GM18858 (cell line): Measurements from ENCODE around the gene MVP.

ENCODE experiments used
- ATAC-seq: cut with Tn5 transposase; IDR thresholded peaks from one replicate; pipeline ENCODE4 v1.9.1; 2021; ENCODE audit not compliant: unreplicated experiment

MVP gene

GRCh38 chr16:29841631-29842030 is 21.4 kb downstream of the MVP start:
- ATAC-seq: no peak

- no peak for ATAC-seq
These were observed 22.6 kb downstream of the MVP start for GRCh38 chr16:29842732-29843346.

- no peak for ATAC-seq
These were observed 23.7 kb downstream of the MVP start for GRCh38 chr16:29843931-29844330.

DNA sequence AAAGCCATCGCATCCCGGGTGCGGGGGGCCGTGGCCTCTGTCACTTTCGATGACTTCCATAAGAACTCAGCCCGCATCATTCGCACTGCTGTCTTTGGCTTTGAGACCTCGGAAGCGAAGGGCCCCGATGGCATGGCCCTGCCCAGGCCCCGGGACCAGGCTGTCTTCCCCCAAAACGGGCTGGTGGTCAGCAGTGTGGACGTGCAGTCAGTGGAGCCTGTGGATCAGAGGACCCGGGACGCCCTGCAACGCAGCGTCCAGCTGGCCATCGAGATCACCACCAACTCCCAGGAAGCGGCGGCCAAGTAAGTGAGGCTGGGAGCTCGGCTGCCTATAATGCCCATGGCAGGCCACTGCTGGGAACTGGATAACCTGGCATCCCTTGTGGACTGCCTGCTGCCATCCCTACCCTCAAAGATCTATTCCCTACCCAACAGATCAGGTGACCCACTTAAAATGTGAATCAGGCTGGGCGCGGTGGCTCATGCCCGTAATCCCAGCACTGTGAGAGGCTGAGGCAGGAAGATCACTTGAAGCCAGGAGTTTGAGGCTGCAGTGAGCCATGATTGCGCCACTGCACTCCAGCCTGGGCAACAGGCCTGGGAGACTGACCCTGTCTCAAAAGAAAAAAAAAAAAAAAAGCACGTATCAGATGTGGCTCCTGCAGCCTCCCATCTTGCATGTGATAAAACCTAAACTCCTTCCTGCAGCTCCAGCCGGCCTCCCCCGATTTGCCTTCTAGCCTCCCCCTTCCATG is 24.5 kb downstream of the MVP start:
- no peak for ATAC-seq

- ATAC-seq: no peak
These were observed 25.4 kb downstream of the MVP start for GRCh38 chr16:29845656-29846055.

GRCh38 chr16:29848420-29849297 is 28.4 kb downstream of the MVP start:
- ATAC-seq: no peak

DNA sequence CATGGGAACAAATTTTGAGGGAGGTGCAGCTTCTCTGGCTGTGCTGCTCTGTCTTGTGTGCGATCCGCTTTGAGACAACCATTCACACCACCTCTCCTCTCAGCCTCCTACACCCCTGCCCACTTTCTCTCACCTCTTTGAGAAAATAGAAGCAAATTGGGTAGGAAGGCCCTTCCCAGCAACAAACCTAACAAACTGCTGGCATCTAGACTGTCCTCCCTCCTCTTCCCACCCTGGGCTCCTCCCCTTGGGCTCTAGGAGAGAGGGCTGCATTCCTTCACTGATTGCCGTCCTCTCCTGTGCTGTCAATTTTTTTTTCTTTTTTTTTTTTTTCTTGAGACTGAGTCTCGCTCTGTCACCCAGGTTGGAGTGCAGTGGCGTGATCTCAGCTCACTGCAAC is 29.2 kb downstream of the MVP start:
- no peak for ATAC-seq

DNA sequence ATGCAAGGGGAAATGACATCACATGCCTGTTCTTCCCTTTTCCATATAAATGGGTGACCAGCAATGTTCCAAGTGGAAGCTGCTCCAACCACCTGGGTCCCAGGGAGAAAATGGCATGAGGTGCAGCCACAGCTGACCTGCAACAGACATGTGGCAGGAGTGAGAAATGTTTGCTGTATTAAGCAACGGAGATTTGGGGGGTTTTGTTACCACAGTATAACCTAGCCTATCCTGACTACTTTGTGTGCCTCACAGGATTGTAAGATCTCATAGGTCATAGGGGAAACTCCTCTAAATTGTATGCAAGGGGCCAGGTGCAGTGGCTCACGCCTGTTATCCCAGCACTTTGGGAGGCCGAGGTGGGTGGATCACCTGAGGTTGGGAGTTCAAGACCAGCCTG is 30.7 kb downstream of the MVP start:
- ATAC-seq: no peak

DNA sequence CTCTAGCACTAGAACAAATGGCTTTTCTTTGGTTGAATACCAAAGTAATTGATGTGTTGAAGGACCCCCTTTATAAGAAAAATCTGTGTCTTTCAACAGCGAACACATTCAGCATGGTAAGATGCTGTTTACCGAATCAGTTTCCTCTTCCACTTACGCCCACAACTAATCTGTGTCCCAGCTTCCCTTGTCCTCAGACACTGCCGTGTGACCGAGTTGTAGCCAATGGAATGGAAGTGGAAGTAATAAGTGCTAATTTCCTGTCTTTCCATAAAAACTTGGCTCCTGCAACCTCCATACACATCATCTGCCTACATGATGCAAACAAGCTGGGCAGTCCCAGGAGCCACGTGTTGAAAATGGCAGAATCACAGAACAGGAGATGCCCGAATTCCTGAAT is 32.4 kb downstream of the MVP start:
- no peak for ATAC-seq

- no peak for ATAC-seq
These were observed 34.3 kb downstream of the MVP start for GRCh38 chr16:29854520-29855100.

DNA sequence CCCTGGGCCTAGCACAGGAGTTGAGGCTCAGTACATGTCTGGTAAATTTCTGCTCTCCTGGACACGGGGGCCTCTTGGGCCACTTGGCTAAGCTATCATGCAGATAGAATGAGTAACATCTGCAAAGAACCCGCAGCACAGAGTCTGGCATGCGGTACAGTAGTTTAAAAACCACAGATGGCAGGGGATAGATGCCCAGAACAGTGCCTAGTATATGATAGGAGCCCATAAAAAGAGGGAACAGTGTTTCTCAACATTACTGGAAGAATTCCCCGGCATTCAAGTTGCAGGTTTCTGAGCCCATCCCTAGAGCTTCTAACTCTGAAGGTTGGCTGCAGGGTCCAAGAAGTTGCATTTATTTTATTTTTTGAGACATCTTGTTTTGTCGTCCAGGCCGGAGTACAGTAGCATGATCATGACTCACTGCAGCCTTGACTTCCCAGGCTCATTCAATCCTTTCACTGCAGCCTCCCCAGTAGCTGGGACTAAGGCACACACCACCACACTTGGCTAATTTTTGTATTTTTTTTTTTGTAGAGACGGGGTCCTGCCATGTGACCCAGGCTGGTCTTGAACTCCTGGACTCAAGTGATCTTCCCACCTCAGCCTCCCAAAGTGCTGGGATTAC is 37.0 kb downstream of the MVP start:
- ATAC-seq: no peak

GRCh38 chr16:29858149-29858849 is 38.0 kb downstream of the MVP start:
- no peak for ATAC-seq

- no peak for ATAC-seq
These were observed 38.7 kb downstream of the MVP start for GRCh38 chr16:29858974-29859373.

DNA sequence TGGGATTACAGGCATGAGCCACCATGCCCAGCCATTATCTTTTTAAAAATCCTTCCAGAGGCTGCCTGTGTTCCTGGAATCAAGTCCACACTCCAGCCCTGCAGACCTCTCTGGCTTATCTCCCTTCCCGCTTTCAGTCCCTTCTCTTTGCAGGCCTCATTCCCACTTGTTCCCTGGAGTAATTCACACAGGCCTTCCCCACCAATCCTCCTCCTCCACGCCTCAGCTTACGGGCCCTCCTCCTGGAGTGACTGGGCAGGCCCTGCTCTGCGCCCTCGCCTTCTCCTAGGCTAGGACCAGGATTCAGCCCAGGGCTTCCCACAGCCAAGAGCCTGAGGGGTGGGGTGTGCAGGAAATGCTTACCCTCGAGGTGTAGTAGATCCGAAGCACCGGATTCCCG is 40.0 kb downstream of the MVP start:
- no peak for ATAC-seq

DNA sequence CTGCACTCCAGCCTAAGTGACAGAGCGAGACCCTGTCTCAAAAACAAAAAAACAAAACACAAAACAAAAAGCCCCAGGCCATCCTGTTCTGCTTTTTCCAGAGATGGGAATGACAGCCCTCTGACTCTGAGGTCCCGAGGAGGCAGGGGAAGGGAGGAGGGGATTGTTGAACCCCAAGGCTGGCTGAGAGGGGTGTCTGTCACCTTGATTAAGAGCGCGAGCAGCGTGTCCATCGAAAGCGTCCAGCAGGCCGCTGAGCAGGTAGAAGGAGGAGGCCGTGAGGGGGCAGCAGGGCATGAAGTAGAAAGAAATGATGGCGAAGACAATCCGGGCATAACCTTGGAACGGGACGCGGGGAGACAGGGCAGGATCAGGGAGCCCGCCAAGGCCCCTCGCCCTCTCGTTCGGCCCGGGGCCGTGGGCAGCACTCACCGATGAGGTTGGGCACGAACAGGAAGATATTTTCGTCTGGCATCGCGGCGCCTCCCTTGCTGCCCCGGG is 42.2 kb downstream of the MVP start:
- no peak for ATAC-seq

- peak; percentile 82 for ATAC-seq
These were observed 42.8 kb downstream of the MVP start, which contains the start of gene CDIPT for GRCh38 chr16:29862884-29863668. TSS of gene CDIPT (minus strand) at chr16:29863226. CDS start at chr16:29862857, 369 bp downstream.

DNA sequence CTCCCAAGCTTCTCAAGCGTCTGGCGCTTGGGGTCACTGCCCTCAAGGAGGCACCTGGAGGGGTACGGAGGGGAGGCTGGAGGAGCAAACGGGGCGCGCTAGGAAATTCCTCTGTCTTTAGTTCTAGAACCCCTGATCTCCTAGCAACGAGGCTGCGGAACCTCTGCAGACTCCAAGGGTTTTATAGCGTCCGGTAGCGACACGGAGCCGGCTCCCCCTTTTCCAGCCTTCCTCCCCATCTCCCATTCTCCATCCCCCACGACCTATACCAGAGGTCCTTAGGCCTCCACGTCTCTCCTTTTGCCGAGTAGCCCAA is 43.4 kb downstream of the MVP start:
- ATAC-seq: no peak

DNA sequence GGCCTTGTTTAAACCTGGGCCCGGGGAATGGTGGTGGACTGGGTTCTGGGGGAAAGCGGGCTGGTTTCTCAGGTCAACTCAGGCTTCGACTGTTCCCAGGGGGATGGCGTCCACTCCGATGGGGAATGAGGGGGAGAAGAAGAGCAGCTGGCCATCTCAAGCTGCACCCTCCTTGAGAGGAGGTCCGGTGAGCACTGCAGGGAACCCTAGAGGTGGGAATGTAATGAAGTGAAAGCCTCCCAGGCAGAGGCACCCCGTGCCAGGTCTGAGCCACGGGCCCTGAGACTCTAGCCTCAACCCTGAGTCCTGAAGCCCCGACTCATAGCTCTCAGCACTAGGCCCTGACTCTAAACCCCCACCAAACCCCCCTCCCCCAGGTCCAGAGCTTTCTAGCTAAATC is 43.9 kb downstream of the MVP start:
- ATAC-seq: no peak

DNA sequence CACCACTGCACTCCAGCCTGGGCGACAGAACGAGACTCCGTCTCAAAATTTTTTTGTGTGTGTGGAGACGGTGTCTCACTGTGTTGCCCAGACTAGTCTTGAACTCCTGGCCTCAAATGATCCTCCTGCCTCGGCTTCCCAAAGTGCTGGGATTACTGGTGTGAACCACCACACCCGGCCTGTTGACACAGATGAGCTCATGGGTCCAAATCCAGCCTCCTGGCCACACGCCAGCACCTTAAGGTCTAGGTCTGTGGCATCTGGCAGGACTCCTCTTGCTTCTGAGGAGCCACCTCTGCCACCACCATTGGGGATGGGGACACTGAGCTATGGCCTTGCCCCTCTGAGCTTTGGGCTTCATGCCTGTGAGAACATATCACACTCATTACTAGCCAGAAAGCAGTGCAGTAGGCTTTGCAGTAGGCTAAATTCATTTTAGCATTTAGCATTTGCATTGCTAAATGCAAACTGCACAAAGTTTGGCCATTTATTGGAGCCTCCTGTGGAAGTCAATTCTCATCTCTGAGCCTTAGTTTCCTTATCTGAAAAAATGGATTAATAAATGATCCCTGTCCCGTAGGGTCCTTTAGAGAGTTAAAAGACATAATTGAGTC is 48.2 kb downstream of the MVP start:
- no peak for ATAC-seq
